Left ventricle myocardium superior (tissue), 1 donor: ENCODE results near the gene CAMK4. TPM values are rescaled to one million over a fixed set of nuclear protein-coding genes. Genes with fewer than 3 reads are reported as not detected.

ENCODE experiments used
- total RNA-seq: library from RNA; stranded (reverse); fragmentation: NEBNext Ultra II Directional; extraction: Animal tissue kit (Norgen Biotek cat#: 25700); gene quantifications from one replicate; pipeline ENCODE4 v1.2.1, GENCODE V29; 2021
- donor health status: DM: no; HTN: yes; CAD: no; lungs with severe emphysema.

Gene CAMK4
- total RNA-seq, 1 donor from 2014 or later = 0.10 TPM

Other genes with a start within 250 kb of the CAMK4 start
- gene TSLP, start 152.7 kb upstream of the CAMK4 start, total RNA-seq = 7.2 TPM
- 14.5 TPM for gene WDR36, start 132.0 kb upstream of the CAMK4 start, total RNA-seq